Endometrium (tissue), 2 donors: ENCODE measurements around the gene KSR1.

ENCODE experiments used
- FAIRE-seq: peaks from 2 replicates; lab custom pipeline; 2012; peaks lifted over from hg19 to GRCh38; lab: Jason Lieb, UNC
- donor health status: control.
- donor health status: control.

The KSR1 gene

DNA sequence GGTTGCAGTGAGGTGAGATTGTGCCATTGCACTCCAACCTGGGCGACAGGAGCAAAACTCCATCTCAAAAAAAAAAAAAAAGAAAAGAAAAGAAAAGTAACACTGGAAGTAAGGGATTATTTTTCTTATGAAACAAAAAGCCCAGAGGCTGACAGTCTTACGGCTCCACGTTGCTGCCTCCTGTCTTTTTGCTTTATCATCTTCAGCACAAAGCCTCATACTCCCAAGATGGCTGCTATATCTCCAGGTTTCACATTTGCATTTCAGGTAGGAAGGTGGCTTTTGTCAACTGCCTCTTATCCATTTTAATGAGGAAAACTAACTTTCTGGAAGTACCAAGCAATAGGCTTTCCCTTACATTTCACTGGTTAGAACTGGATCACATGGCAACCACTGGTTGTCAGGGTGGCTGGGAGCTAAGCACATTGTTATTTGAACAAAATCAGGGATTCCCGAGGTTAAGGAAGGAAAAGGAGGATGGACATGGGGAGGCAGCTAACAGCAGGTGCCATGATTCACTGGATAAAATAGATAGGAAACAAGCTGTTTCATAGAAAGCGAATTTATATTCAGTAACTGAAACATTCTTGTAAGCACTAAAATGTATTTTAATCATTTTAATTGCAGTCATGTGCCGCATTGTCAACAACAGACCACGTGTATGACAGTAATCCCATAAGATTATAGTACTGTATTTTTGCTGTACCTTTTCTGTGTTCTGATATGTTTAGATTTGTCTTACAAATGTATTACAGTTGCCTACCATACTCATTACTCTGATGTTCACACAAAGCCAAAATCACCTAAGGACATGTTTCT lies 58.6 kb downstream of the KSR1 start:
- no peak for FAIRE-seq

DNA sequence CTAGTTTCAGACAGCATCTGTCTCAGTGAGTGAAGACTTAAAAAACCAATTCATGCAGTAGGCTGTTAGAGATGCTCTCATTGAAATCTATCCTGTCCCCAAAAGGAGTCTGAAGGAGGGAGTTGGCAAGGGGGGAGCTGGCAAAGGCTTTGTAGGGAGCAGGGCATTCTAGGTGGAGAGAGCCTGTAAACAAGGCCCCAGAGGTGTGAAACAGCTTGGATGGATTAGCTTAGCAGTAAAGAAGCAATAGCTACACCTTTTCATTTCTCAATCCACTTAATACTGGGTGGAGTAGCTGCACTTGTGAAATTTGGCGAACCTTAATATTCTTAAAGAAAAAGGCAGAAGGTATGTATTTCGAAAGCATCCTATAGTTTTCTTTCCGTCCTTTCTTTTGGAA lies 61.8 kb downstream of the KSR1 start:
- no peak for FAIRE-seq

GRCh38 chr17:27518545-27519521 lies 62.6 kb downstream of the KSR1 start:
- FAIRE-seq = no peak

DNA sequence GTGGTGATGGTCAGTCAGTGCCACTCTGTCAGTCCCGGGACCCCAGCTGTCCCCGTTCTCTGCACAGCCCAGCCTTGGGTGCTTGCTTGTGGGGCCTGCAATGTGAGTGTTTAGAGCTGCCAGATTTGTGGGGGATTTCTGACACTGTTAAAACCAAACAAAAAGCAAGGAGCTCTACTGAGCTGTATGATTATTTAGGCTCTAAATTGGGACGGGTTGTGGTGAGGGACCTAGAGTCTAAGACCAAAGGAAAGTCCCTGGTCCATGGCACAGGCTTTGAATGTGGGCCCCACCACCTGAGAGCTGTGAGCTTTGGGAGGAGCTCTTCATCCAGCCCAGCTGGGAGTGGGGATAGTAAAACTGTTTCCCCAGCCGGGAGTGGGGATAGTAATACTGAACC lies 63.3 kb downstream of the KSR1 start:
- FAIRE-seq = no peak

- no peak for FAIRE-seq
Observed at GRCh38 chr17:27520491-27521185, 64.4 kb downstream of the KSR1 start.

GRCh38 chr17:27521281-27522027 lies 65.2 kb downstream of the KSR1 start:
- FAIRE-seq = no peak

GRCh38 chr17:27522028-27522635 lies 65.9 kb downstream of the KSR1 start:
- FAIRE-seq = no peak

DNA sequence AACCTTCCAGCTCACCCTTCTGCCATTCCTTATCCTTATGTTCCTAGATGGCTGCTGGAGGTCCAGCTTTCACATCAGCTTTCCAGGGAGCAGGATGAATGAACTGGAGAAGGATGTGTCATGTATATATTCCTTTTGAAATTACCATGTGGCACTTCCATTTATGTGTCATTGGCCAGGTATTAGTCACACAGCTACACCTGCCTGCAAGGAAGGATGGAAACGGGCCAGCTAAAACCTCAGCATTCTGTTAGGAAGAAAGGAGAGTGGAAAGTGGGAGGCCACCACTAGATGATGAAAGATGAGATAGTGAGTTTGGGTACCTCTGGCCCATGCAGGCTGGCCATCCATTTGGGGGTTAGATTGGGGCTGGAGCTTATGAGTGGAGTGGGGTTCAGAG lies 67.5 kb downstream of the KSR1 start:
- FAIRE-seq = no peak

DNA sequence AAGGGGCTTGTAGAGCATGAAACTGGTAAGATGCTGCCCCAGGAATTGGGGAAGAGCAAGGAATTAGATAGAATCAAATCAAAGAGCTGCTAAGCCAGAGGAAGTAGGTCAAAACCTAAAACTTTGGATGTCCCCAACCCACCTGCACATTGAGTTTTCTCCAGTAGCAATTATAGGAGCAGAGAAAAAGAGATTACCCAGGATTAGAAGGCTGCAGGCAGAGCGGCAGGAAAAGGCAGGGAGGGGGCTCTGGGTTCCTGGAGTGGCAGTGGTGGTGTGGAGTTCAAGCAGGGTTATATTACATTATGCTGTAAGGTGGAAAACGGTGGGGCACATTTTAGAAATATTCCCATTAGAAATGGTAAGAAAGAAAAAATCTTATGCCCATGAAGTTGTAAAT lies 68.3 kb downstream of the KSR1 start:
- no peak for FAIRE-seq

GRCh38 chr17:27525316-27525715 lies 69.1 kb downstream of the KSR1 start:
- FAIRE-seq = no peak

- FAIRE-seq = no peak
Observed at GRCh38 chr17:27525836-27526603, 69.8 kb downstream of the KSR1 start.

GRCh38 chr17:27526604-27527002 lies 70.4 kb downstream of the KSR1 start:
- no peak for FAIRE-seq

DNA sequence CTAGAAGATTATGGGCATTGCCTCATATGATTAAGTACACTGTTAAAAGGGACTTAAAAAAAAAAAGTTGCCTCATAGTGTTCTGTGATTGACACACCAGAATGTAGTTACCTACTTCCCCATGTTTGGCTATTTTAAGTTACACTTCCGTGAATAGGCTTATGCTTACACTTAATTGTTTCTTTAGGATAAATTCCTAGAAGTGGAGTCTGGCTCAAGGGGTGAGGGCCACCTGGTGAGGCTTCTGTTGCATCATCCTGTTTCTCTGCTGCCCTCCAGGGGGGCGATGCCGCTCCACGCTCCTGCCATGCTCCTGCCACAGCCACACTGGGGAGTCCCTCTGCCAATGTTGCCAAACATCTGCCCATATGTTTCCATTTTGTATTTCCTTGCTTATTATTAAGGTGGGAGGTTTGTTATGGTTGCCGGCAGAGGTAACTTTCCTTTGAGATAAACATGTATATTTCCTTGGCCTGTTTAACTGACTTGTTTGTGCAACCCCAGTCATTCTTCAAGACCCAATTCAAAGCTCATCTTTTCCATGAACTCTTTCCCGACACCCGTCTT lies 73.1 kb downstream of the KSR1 start:
- no peak for FAIRE-seq

DNA sequence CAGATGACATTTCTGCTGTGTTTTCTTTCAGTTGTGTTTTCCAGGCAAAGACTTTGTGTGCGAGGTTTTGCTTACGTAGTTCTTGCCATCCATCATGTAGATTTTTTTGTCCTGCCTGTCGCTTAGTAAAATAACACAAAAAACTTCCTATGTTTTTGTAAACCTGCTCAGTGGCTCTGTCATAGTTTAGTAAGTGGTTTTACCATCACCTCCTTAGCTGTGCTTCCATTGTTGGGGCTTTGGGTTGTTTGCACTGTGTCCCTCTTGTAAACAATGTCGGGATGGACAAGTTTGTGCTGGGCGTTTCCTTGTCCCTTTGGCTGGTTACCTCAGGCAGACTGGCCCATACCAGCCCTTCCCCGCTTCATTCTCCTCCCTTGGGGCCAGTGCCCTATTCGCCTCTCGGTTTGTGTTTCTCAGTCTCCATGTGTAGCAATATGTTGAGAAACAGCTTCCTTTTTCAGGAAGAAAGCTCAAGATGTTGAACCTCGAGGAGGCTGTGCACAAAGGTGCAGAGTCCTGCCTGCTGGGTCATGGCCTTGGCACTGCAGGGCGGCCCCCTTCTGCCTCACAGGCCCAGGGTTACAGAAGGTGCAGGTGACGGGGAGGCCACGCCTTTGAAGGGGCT lies 74.6 kb downstream of the KSR1 start:
- no peak for FAIRE-seq

DNA sequence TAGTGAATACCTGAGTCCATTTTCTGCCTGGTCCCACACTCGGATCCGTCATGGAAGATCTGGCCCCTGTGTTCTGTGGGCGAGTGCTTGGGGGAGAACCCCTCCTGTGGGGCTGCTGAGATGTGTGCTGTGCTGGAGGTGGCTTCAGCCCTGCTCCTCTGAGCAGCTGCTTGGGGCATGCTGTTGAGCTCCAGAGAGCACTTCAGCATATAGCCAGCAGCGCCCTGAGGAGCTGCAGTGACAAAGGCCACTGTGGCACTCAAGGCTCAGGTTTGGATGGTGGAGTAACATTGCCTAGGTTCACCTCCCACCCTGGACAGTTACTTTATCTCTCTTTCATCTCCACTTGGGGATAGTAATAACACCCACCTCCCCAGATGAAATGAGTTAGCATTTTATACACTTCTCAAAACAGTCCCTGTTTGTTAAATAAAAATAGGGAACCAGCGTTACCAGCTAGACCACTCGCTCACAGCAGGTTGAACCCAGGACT lies 75.3 kb downstream of the KSR1 start:
- FAIRE-seq = no peak

- no peak for FAIRE-seq
Observed at GRCh38 chr17:27532269-27533263, 76.3 kb downstream of the KSR1 start.

GRCh38 chr17:27533874-27534815 lies 77.9 kb downstream of the KSR1 start:
- no peak for FAIRE-seq
